ENCODE measurements around the gene E2F7. TPM values are rescaled to one million over a fixed set of nuclear protein-coding genes. Genes with fewer than 3 reads are reported as not detected.

The E2F7 gene
- total RNA-seq, 2 donors from 2014 or later = 0.36 to 3.5 TPM

DNA sequence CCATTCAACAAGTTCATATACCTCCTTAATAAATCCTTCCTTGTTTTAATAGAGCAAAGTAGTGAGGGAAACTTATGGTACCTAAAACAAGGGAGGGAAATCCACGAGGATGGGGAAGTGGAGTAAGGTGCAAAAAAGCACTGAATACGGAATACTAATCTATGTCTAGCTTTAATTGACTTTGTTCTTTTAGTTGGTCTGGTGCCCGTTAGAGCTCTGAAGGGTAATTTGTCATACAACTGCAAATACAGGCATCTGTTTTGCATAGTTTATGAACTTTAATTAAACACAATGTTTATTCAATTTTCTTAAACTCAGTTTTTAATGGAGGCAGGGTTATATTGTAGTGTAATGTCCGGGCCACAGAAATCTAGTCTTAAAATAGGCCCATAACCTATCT lies 67.0 kb downstream of the E2F7 start:
- no peak for DNase-seq (ENCODE audit: low spot score)
- intact Hi-C loops (cut with DNase I) = no loop called here

DNA sequence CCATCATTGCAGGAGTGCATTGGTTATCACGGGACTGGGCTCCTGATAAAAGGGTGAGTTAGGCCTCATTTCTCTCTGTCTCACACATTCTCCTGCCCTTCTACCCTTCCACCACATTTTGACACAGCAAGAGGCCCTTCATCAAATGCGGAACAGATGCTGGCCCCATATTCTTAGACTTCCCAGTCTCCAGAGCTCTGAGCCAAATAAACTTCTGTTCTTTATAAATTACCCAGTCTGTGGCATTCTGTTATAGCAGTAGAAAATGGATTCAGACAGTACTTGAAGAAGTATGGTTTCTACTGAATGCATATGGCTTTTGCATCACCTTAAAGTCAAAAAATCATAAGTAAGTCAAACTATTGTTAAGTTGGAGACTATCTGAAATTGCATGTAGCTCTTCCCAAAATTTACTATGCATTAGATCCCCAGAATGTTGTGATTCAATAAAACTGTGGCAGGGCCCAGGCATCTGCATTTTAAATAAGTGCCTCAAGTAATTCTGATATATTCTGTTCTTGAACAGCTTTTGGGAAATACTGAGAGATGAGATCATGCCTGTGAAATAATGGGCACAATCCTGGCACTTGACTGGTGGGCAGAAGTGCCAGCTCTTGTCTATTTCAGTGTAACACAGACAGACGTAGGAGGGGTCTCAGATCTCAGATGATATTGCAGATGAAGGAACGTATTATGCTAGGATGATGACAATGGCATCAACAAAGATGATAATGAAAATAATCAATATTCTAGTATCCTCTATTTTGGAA lies 68.2 kb downstream of the E2F7 start:
- intact Hi-C loops (cut with DNase I) = no loop called here

More for the DNA sequence above, 67.0 kb downstream of the E2F7 start:
- no peak overlapping the region for H3K27ac ChIP-seq
- no peaks in the 10 kb centered on the region for H3K36me3 ChIP-seq
- no peaks in the 10 kb centered on the region for H3K27me3 ChIP-seq (replicated peaks; ENCODE audit: insufficient read depth)
- 48% methylated on average over 4 of the region's 4 CpGs for WGBS
- H3K4me3 ChIP-seq = no peak overlapping the region
- TF ChIP-seq, protein P1, sequence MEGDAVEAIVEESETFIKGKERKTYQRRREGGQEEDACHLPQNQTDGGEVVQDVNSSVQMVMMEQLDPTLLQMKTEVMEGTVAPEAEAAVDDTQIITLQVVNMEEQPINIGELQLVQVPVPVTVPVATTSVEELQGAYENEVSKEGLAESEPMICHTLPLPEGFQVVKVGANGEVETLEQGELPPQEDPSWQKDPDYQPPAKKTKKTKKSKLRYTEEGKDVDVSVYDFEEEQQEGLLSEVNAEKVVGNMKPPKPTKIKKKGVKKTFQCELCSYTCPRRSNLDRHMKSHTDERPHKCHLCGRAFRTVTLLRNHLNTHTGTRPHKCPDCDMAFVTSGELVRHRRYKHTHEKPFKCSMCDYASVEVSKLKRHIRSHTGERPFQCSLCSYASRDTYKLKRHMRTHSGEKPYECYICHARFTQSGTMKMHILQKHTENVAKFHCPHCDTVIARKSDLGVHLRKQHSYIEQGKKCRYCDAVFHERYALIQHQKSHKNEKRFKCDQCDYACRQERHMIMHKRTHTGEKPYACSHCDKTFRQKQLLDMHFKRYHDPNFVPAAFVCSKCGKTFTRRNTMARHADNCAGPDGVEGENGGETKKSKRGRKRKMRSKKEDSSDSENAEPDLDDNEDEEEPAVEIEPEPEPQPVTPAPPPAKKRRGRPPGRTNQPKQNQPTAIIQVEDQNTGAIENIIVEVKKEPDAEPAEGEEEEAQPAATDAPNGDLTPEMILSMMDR (IDR thresholded peaks at IDR 0.05) = no peak
- TF ChIP-seq POLR2A (IDR thresholded peaks at IDR 0.05) (no peak), POLR2AphosphoS5 (IDR thresholded peaks at IDR 0.05) (no peak)
- no peaks in the 10 kb centered on the region for H3K9me3 ChIP-seq
- no peaks in the 10 kb centered on the region for H3K4me1 ChIP-seq (replicated peaks)

DNA sequence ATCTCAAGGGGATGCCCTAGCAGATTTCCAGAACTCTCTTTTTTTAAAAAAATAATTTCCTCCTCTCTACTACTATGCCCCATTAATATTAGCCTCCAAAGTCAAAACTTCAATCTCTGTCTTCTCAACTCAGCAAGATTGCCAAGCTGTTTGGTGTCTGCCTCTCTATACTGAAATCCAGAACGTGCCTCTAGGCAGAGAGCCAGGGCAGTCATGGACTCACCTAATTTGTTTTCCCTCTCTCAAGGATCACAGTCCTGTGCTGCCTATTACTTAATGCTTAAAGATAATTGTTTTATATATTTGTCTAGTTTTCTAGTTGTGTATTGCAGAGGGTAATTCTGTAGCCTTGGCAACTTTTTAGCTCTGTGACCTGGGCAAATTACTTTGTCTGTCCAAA lies 74.7 kb downstream of the E2F7 start:
- Histone ChIP-seq H3K9me3 (no peaks in the 10 kb centered on the region), H3K27me3 (replicated peaks; ENCODE audit: insufficient read depth) (no peaks in the 10 kb centered on the region), H3K27ac (no peak overlapping the region), H3K4me1 (replicated peaks) (no peaks in the 10 kb centered on the region), H3K4me3 (no peak overlapping the region), H3K36me3 (no peaks in the 10 kb centered on the region)
- WGBS = 29% methylated on average over 1 of the region's 1 CpG
- DNase-seq (ENCODE audit: low spot score) = no peak
- intact Hi-C loops (cut with DNase I) = no loop called here
- TF ChIP-seq, protein P1 (IDR thresholded peaks at IDR 0.05) = no peak
- TF ChIP-seq POLR2AphosphoS5 (IDR thresholded peaks at IDR 0.05) (no peak), POLR2A (IDR thresholded peaks at IDR 0.05) (no peak)

More for the DNA sequence above, 68.2 kb downstream of the E2F7 start:
- WGBS = 89% methylated on average over 4 of the region's 4 CpGs
- no peaks in the 10 kb centered on the region for H3K9me3 ChIP-seq
- H3K27me3 ChIP-seq (replicated peaks; ENCODE audit: insufficient read depth) = no peaks in the 10 kb centered on the region
- DNase-seq (ENCODE audit: low spot score) = no peak
- no peaks in the 10 kb centered on the region for H3K36me3 ChIP-seq
- TF ChIP-seq POLR2AphosphoS5 (IDR thresholded peaks at IDR 0.05) (no peak), POLR2A (IDR thresholded peaks at IDR 0.05) (no peak)
- TF ChIP-seq, protein P1 (IDR thresholded peaks at IDR 0.05) = no peak
- no peaks in the 10 kb centered on the region for H3K4me1 ChIP-seq (replicated peaks)
- no peak overlapping the region for H3K4me3 ChIP-seq
- H3K27ac ChIP-seq = no peak overlapping the region

DNA sequence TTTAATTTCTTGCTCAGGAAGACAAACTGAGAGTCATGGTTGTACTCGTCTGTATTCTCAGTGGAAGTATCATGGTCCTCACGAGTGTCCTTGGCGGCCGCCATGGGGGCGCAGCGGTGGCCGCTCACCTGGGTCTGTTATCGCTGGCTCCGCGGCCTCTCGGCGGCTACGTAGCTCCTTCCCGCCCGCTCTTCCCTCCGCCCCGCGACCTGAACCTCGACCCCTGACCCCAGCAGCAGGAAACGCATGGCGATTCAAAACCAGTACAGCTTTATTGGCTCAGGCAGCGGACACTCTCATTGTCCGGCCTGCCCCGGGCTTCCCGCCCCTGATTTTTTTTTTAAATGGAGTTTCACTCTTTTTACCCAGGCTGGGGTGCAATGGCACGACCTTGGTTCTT lies 80.8 kb downstream of the E2F7 start:
- DNase-seq (ENCODE audit: low spot score) = no peak
- no peaks in the 10 kb centered on the region for H3K4me1 ChIP-seq (replicated peaks)
- 96% methylated on average over 26 of the region's 26 CpGs for WGBS
- no peak overlapping the region for H3K4me3 ChIP-seq
- TF ChIP-seq, protein P1 (IDR thresholded peaks at IDR 0.05) = no peak
- no peak for TF ChIP-seq POLR2AphosphoS5 (IDR thresholded peaks at IDR 0.05)
- no peak for TF ChIP-seq POLR2A (IDR thresholded peaks at IDR 0.05)
- no peaks in the 10 kb centered on the region for H3K36me3 ChIP-seq
- intact Hi-C loops (cut with DNase I) = no loop called here
- no peaks in the 10 kb centered on the region for H3K27me3 ChIP-seq (replicated peaks; ENCODE audit: insufficient read depth)
- no peaks in the 10 kb centered on the region for H3K9me3 ChIP-seq
- H3K27ac ChIP-seq = no peak overlapping the region

DNA sequence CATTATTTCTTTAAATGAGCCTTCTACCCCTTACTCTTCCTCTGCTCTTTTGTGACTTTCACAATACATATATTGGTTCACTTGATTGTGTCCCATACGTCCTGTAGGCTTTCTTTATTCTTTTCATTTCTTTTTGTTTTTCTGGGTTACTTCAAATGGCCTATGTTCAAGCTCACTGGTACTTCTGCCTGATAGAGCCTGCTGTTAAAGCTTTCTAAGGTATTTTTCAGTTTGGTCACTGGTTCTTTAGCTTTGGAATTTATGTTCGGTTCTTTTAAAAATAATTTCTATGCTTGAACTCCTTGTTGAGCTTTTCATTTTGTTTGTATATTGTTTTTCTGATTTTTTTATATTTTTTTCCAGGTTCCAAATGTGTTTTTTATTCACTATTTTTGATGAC lies 81.9 kb downstream of the E2F7 start:
- no peak overlapping the region for H3K27ac ChIP-seq
- H3K36me3 ChIP-seq = no peaks in the 10 kb centered on the region
- H3K27me3 ChIP-seq (replicated peaks; ENCODE audit: insufficient read depth) = no peaks in the 10 kb centered on the region
- TF ChIP-seq POLR2AphosphoS5 (IDR thresholded peaks at IDR 0.05) (no peak), POLR2A (IDR thresholded peaks at IDR 0.05) (no peak)
- TF ChIP-seq, protein P1 (IDR thresholded peaks at IDR 0.05) = no peak
- H3K9me3 ChIP-seq = no peaks in the 10 kb centered on the region
- 82% methylated on average over 2 of the region's 2 CpGs for WGBS
- DNase-seq (ENCODE audit: low spot score) = no peak
- H3K4me1 ChIP-seq (replicated peaks) = no peaks in the 10 kb centered on the region
- H3K4me3 ChIP-seq = no peak overlapping the region
- intact Hi-C loops (cut with DNase I) = no loop called here
